ENCODE results near the gene CNIH3. TPM values are rescaled to one million over a fixed set of nuclear protein-coding genes. Genes with fewer than 3 reads are reported as not detected.

Gene CNIH3
- total RNA-seq, 1 experiment from 2014 or later = 4.2 TPM

GRCh38 chr1:224696891-224697765 lies 81.0 kb downstream of the CNIH3 start:
- H3K36me3 Mint-ChIP-seq (ENCODE audit: insufficient read depth in 1 of 3, low read depth in 3 of 3) = no peaks in the 10 kb centered on the region; a peak in 1 of 7 replicates
- H2AFZ ChIP-seq (ENCODE audit: low read length) = no peak overlapping the region
- no peak overlapping the region for H3K4ac ChIP-seq (ENCODE audit: low read depth, low read length)
- no peak overlapping the region for H3K56ac ChIP-seq (ENCODE audit: insufficient read length, low read depth, low read length)
- no peak for TF ChIP-seq CTCF (conservative IDR thresholded peaks at IDR 0.05)
- H4K20me1 ChIP-seq (ENCODE audit: control insufficient read depth, insufficient read depth, insufficient read length) = no peaks in the 10 kb centered on the region
- no CpG with 5 or more reads among the region's 14 CpGs for WGBS (ENCODE audit: extremely low coverage, insufficient read length, low lambda C conversion rate)
- no peak overlapping the region for H3K27ac ChIP-seq (ENCODE audit: insufficient read length, low read depth, low read length)
- H3K9ac ChIP-seq (ENCODE audit: extremely low read depth, insufficient read length, low read length) = no peak overlapping the region
- H3K4me3 Mint-ChIP-seq = no peak overlapping the region
- peaks cover 10 to 18% of the 10 kb centered on the region in 2 experiments for H3K4me1 Mint-ChIP-seq
- H2BK20ac ChIP-seq (ENCODE audit: low read depth, low read length, poor library complexity, severe bottlenecking) = no peak overlapping the region
- no peak overlapping the region for H3K14ac ChIP-seq (ENCODE audit: insufficient read depth, low read length)
- no peak overlapping the region for H2BK120ac ChIP-seq (ENCODE audit: low read depth, low read length, poor library complexity, severe bottlenecking)
- H2AK5ac ChIP-seq (ENCODE audit: insufficient read length, low read length) = no peak overlapping the region
- H3K23me2 ChIP-seq (ENCODE audit: insufficient read length, low read depth, low read length, poor library complexity, severe bottlenecking) = no peaks in the 10 kb centered on the region
- no peak overlapping the region for H3K23ac ChIP-seq (ENCODE audit: insufficient read length, low read depth, low read length)
- no peak overlapping the region for H2BK15ac ChIP-seq (ENCODE audit: low read depth, low read length)
- no peak overlapping the region for H3T11ph ChIP-seq (ENCODE audit: low read length)
- H2BK5ac ChIP-seq (ENCODE audit: insufficient read length, low read length) = no peak overlapping the region
- no peak overlapping the region for H2BK12ac ChIP-seq (ENCODE audit: insufficient read length, low read depth, low read length)
- H4K8ac ChIP-seq (replicated peaks; ENCODE audit: insufficient read length, low read depth, low read length) = no peak overlapping the region
- no peak for DNase-seq
- no peaks in the 10 kb centered on the region for H3K79me1 ChIP-seq (ENCODE audit: insufficient read depth, low read depth, low read length, poor library complexity, severe bottlenecking)
- H3K4me2 ChIP-seq (ENCODE audit: insufficient read depth, insufficient read length, low read length) = no peak overlapping the region
- H3K9me3 ChIP-seq (ENCODE audit: control insufficient read depth, low read depth, low read length) = no peaks in the 10 kb centered on the region
- no peaks in the 10 kb centered on the region for H3K4me1 ChIP-seq (ENCODE audit: insufficient read depth, low read length)
- no peaks in the 10 kb centered on the region for H3K9me3 Mint-ChIP-seq
- H3K79me2 ChIP-seq (ENCODE audit: insufficient read depth, low read length) = no peaks in the 10 kb centered on the region
- no peak overlapping the region for H3K18ac ChIP-seq (ENCODE audit: insufficient read length, low read depth, low read length)
- H3K27ac Mint-ChIP-seq = no peak overlapping the region
- no peaks in the 10 kb centered on the region for H3K27me3 ChIP-seq (ENCODE audit: insufficient read depth, low read length)
- H4K91ac ChIP-seq (ENCODE audit: insufficient read length, low read depth, low read length) = no peak overlapping the region
- H3K27me3 Mint-ChIP-seq (ENCODE audit: low read depth) = no peaks in the 10 kb centered on the region
- no peak overlapping the region for H4K5ac ChIP-seq (ENCODE audit: insufficient read length, low read depth, low read length)
